K562 (cell line): ENCODE measurements around the gene FNDC1. TPM values are rescaled to one million over a fixed set of nuclear protein-coding genes. Genes with fewer than 3 reads are reported as not detected.
A peak's percentile ranks its signal among the peaks of the same experiment; 100 is the strongest.

Experiments used
- ATAC-seq: fragments of 200-7000 bp; cut with Tn5 transposase; 3 replicates; pipeline ENCODE4 v1.9.1; 2020; ENCODE audit warnings: moderate library complexity
- BruUV-seq: library from RNA; stranded (reverse); fragments of 400-500 nt; replicated peaks from 2 replicates; lab custom pipeline; 2021; lab: Mats Ljungman, UMichigan
- CTCF ChIA-PET: fragments of 300-600 bp; formaldehyde crosslinking; extraction: SDS; loops from one replicate; lab custom pipeline; 2021; ENCODE audit warnings: low intra/inter-chr PET ratio; lab: Yijun Ruan, JAX
- POLR2A ChIA-PET: fragments of 300-600, 350-650 bp; sonication (Branson Sonifier 250); formaldehyde crosslinking; extraction: SDS; loops from one replicate; lab custom pipeline; 2021; ENCODE audit warnings: antibody characterized with exemption, inconsistent platforms; lab: Yijun Ruan, JAX
- DNase-seq, 4 experiments: peaks; one replicate each; pipeline versions ENCODE4 v3.0.0 to v3.0.0-alpha.2; 2011 to 2018; ENCODE audit warnings: low spot score in 3 of 4, mixed read lengths in 3 of 4; ENCODE audit errors: extremely low read depth in 1 of 4
- FAIRE-seq: peaks from 2 replicates; lab custom pipeline; 2011; peaks lifted over from hg19 to GRCh38; lab: Jason Lieb, UNC
- H2AFZ ChIP-seq: 2 replicates; pipeline ENCODE4 v1.6.0; 2011; ENCODE audit warnings: low read depth, low read length, control low read depth, inconsistent platforms
- H3K27ac ChIP-seq: fragments of 200-600 bp; 3 replicates; pipeline ENCODE4 v1.8.0; 2011; ENCODE audit warnings: low read depth, mild to moderate bottlenecking, control low read depth, inconsistent platforms, low read length, moderate library complexity, mixed read lengths; ENCODE audit errors: extremely low read depth
- H3K27me3 ChIP-seq, 2 experiments: fragments of 300-600 bp in 1 of 2; 2 replicates in 1 of 2; 3 replicates in 1 of 2; pipeline versions ENCODE4 v1.6.0 to v1.8.0; 2011; ENCODE audit warnings: inconsistent platforms in 2 of 2, low read length in 2 of 2, mild to moderate bottlenecking in 1 of 2, mixed read lengths in 1 of 2, moderate library complexity in 1 of 2; ENCODE audit not compliant: control insufficient read depth in 2 of 2, insufficient read depth in 2 of 2
- H3K36me3 ChIP-seq: fragments of 300-600 bp; 3 replicates; pipeline ENCODE4 v1.8.0; 2011; ENCODE audit warnings: mild to moderate bottlenecking, low read length, inconsistent platforms; ENCODE audit not compliant: control insufficient read depth, insufficient read depth
- H3K4me1 ChIP-seq, 2 experiments: fragments of 200-600 bp in 1 of 2; replicated peaks in 1 of 2; 2 replicates in 1 of 2; 3 replicates in 1 of 2; pipeline versions ENCODE4 v1.5.1 to v1.8.0; 2011; ENCODE audit warnings: inconsistent platforms in 2 of 2, low read length in 2 of 2, mild to moderate bottlenecking in 1 of 2, mixed read lengths in 1 of 2, moderate library complexity in 1 of 2; ENCODE audit not compliant: control insufficient read depth in 2 of 2, insufficient read depth in 2 of 2
- H3K4me2 ChIP-seq: 2 replicates; pipeline ENCODE4 v1.6.1; 2011; ENCODE audit warnings: low read length, control low read depth, inconsistent platforms, mixed read lengths; ENCODE audit not compliant: insufficient read depth
- H3K4me3 ChIP-seq: fragments of 200-600 bp; sonication (generic), shearing (Covaris generic); 2 replicates; pipeline ENCODE4 v1.5.1; 2016; ENCODE audit warnings: control low read depth, inconsistent platforms
- H3K79me2 ChIP-seq: fragments of 200-600 bp; 3 replicates; pipeline ENCODE4 v1.8.0; 2011; ENCODE audit warnings: low read length, inconsistent platforms; ENCODE audit not compliant: control insufficient read depth, insufficient read depth
- H3K9ac ChIP-seq, 2 experiments: 2 replicates each; pipeline versions ENCODE4 v1.6.0 to v1.6.1; 2011; ENCODE audit warnings: low read depth in 2 of 2, low read length in 2 of 2, control low read depth in 1 of 2, inconsistent platforms in 1 of 2, mild to moderate bottlenecking in 1 of 2, mixed read lengths in 1 of 2; ENCODE audit not compliant: insufficient read depth in 1 of 2
- H3K9me1 ChIP-seq: one replicate; pipeline ENCODE4 v1.6.0; 2011; ENCODE audit warnings: inconsistent platforms, mild to moderate bottlenecking, low read length, moderate library complexity; ENCODE audit not compliant: control insufficient read depth, insufficient read depth
- H3K9me3 ChIP-seq: replicated peaks from 2 replicates; pipeline ENCODE4 v1.5.1; 2011; ENCODE audit warnings: low read depth, low read length, inconsistent platforms; ENCODE audit not compliant: control insufficient read depth, insufficient read depth
- H4K20me1 ChIP-seq: replicated peaks from 2 replicates; pipeline ENCODE4 v1.6.1; 2011; ENCODE audit warnings: low read length, inconsistent platforms, mixed read lengths; ENCODE audit not compliant: control insufficient read depth, insufficient read depth
- BCOR ChIP-seq: fragments of 450-650 bp; IDR thresholded peaks from 2 replicates; pipeline ENCODE4 v1.6.1; 2016
- HOXB6 ChIP-seq: fragments of 250-450 bp; sonication (Bioruptor Pico); IDR thresholded peaks from 2 replicates; pipeline ENCODE4 v1.5.1; 2022; ENCODE audit warnings: mild to moderate bottlenecking, borderline replicate concordance
- MEF2D ChIP-seq: conservative IDR thresholded peaks from 2 replicates; pipeline ENCODE4 v1.6.1; 2016; ENCODE audit warnings: low read depth, missing genetic modification characterization, missing compliant biosample characterization
- ZNF785 ChIP-seq: fragments of 250-450 bp; sonication (Bioruptor Pico); IDR thresholded peaks from 2 replicates; pipeline ENCODE4 v1.4.0; 2020; ENCODE audit warnings: mild to moderate bottlenecking
- WGBS: fragments of 100-300 bp; shearing (Covaris generic); methylation state at CpG from one replicate; pipeline ENCODE4 v1.1.6; 2016; ENCODE audit warnings: low coverage, mixed read lengths; ENCODE audit not compliant: insufficient coverage; ENCODE audit errors: missing lambda C conversion rate; 5-methylcytosine and 5-hydroxymethylcytosine counted together
- in situ Hi-C: fragments of 300-500 bp; cut with MboI; formaldehyde crosslinking; loops from 4 replicates; pipeline ENCODE4 v1.15.0; 2018; ENCODE audit warnings: inconsistent platforms, mixed read lengths
- intact Hi-C: fragments of 100-400 bp; cut with micrococcal nuclease; formaldehyde crosslinking; loops from 2 replicates; pipeline ENCODE4 v1.14.2; 2022
- polyA plus RNA-seq, 8 experiments: library from polyadenylated mRNA; depleted of rRNA in 4 of 8; stranded (reverse) in 5 of 8; unstranded in 3 of 8; fragments of >200 nt; fragmentation: Nextera tagmentation in 2 of 8; fragmentation: Illumina TruSeq in 1 of 8; extraction: Ambion mirVana in 2 of 8; extraction: Trizol in 1 of 8; gene quantifications; 2 replicates each; pipeline versions ENCODE4 v1.2.1 to v1.2.3, GENCODE V29; 2011 to 2014; ENCODE audit warnings: inconsistent platforms in 1 of 8, missing spikeins in 1 of 8
- total RNA-seq, 7 experiments: library from RNA; depleted of rRNA in 6 of 7; stranded (reverse); fragments of >200 nt in 6 of 7; fragmentation: Illumina TruSeq in 2 of 7; extraction: Trizol in 2 of 7; gene quantifications; 2 replicates each; pipeline versions ENCODE4 v1.2.1 to v1.2.3, GENCODE V29; 2011 to 2021; ENCODE audit warnings: low replicate concordance in 1 of 7
- TF ChIP-seq, protein P1 (sequence below), 2 experiments: fragments of 450-650 bp in 1 of 2; sonication (generic) in 1 of 2; formaldehyde crosslinking in 1 of 2; IDR thresholded peaks in 1 of 2; conservative IDR thresholded peaks in 1 of 2; 2 replicates each; pipeline versions ENCODE4 v1.6.1 to v1.8.1; 2016 to 2023; ENCODE audit warnings: mild to moderate bottlenecking in 2 of 2, moderate library complexity in 2 of 2, inconsistent platforms in 1 of 2, missing genetic modification reagents in 1 of 2
- TF ChIP-seq, protein P2 (sequence below), 2 experiments: fragments of 200-800 bp in 1 of 2; sonication (Bioruptor generic) in 1 of 2; sonication (generic) in 1 of 2; formaldehyde crosslinking in 1 of 2; IDR thresholded peaks in 1 of 2; conservative IDR thresholded peaks in 1 of 2; 2 replicates each; pipeline versions ENCODE4 v1.5.0 to v1.6.1; 2016 to 2020; ENCODE audit warnings: missing compliant biosample characterization in 1 of 2, missing genetic modification characterization in 1 of 2, missing genetic modification reagents in 1 of 2
- TF ChIP-seq, protein P3 (sequence below): sonication (generic); formaldehyde crosslinking; IDR thresholded peaks from 2 replicates; pipeline ENCODE4 v1.8.0; 2022; ENCODE audit warnings: mild to moderate bottlenecking, missing genetic modification reagents
- TF ChIP-seq, protein P4 (sequence below), 2 experiments: IDR thresholded peaks; 2 replicates each; pipeline ENCODE4 v1.6.1; 2011; ENCODE audit warnings: borderline replicate concordance in 1 of 2, control low read depth in 1 of 2, low read depth in 1 of 2, low read length in 1 of 2, mild to moderate bottlenecking in 1 of 2, mixed read lengths in 1 of 2, moderate library complexity in 1 of 2; ENCODE audit not compliant: insufficient read depth in 1 of 2, insufficient read length in 1 of 2, poor library complexity in 1 of 2, severe bottlenecking in 1 of 2; ENCODE audit errors: extremely low read depth in 1 of 2

The FNDC1 gene
- total and polyA plus RNA-seq, 9 of the 15 experiments (the other 6 are each of a cell fraction or from before 2014, with no cell fraction given) = not detected

DNA sequence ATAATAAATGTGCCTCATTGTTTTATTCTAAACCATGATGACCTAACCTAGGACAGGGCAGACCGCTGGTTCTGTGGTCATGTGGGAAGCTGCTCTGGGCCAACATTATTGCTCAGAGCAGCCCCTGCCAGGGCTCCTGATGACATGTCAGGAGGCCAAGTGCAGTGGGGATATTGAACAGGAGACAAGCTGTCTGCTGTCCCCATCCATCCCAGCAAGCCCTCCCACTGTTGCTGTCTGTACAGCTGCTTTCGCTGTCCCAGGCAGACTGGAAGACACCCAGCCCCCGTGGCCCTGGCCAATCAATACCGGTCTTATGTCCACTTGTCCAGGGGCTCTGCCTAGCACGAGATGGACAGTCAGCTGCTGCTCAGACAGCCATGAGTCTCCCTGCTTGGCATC, 43.2 kb upstream of the FNDC1 start:
- in situ Hi-C loops = no loop called here

DNA sequence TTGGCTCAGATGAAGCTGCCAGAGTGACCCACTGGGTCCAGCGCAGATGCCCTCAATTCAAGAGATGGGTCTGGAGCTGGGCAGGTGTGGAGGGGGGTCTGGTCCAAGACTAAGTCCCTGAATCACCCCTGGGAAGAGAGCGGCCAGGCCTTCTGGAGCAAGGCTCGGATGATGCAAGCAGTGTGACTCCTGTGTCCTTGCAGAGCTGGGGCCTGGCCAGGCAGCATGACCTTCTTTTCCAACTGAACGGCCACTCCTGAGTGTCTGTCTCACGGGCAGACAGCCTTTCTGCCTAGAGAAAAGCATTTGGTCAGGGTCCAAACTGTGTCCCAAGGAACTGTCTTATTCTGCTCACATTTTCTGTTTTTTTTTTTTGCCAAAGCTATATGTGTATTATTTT, 42.6 kb upstream of the FNDC1 start:
- POLR2A ChIA-PET = interaction anchor here (1.1 kb wide), 1 partner anchor 17 kb away, joined by 5 read pairs; no protein-coding TSS in a partner anchor
- WGBS = 0% methylated on average over 5 of the region's 5 CpGs
- no peak overlapping the region for H3K4me2 ChIP-seq
- CTCF ChIA-PET = interaction anchor here (0.7 kb wide), 1 partner anchor 118 kb away, joined by 3 read pairs; no protein-coding TSS in a partner anchor
- no peaks in the 10 kb centered on the region for H4K20me1 ChIP-seq
- in situ Hi-C loops (no loop called here), intact Hi-C loops (no loop called here)
- no peak overlapping the region for H2AFZ ChIP-seq
- BruUV-seq = no TSS peak
- H3K4me3 ChIP-seq = no peak overlapping the region
- H3K9me1 ChIP-seq = no peaks in the 10 kb centered on the region
- H3K27me3 ChIP-seq = peaks cover 52 to 59% of the 10 kb centered on the region in 2 experiments
- H3K79me2 ChIP-seq = no peaks in the 10 kb centered on the region
- FAIRE-seq (no peak), ATAC-seq (peak; percentile 55), DNase-seq (no peak)
- no peaks in the 10 kb centered on the region for H3K9me3 ChIP-seq
- no peak overlapping the region for H3K9ac ChIP-seq
- peaks cover 0 to 6% of the 10 kb centered on the region in 2 experiments; a peak in 1 of 5 replicates for H3K4me1 ChIP-seq
- no peaks in the 10 kb centered on the region for H3K36me3 ChIP-seq
- no peak overlapping the region for H3K27ac ChIP-seq
- TF ChIP-seq MEF2D (no peak), HOXB6 (CRISPR knock-in tag) (no peak), ZNF785 (CRISPR knock-in tag) (no peak)
- TF ChIP-seq, protein P1, sequence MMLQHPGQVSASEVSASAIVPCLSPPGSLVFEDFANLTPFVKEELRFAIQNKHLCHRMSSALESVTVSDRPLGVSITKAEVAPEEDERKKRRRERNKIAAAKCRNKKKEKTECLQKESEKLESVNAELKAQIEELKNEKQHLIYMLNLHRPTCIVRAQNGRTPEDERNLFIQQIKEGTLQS (IDR thresholded peaks at IDR 0.05) = peak; percentile 43; the same call in 1 of the 2 replicates
- TF ChIP-seq, protein P1 (CRISPR knock-in tag; conservative IDR thresholded peaks at IDR 0.05) = no peak
- TF ChIP-seq, protein P2, sequence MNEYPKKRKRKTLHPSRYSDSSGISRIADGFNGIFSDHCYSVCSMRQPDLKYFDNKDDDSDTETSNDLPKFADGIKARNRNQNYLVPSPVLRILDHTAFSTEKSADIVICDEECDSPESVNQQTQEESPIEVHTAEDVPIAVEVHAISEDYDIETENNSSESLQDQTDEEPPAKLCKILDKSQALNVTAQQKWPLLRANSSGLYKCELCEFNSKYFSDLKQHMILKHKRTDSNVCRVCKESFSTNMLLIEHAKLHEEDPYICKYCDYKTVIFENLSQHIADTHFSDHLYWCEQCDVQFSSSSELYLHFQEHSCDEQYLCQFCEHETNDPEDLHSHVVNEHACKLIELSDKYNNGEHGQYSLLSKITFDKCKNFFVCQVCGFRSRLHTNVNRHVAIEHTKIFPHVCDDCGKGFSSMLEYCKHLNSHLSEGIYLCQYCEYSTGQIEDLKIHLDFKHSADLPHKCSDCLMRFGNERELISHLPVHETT (CRISPR knock-in tag; conservative IDR thresholded peaks at IDR 0.05 in 1 of 2, IDR thresholded peaks at IDR 0.05 in 1 of 2) = no peak
- TF ChIP-seq, protein P3, sequence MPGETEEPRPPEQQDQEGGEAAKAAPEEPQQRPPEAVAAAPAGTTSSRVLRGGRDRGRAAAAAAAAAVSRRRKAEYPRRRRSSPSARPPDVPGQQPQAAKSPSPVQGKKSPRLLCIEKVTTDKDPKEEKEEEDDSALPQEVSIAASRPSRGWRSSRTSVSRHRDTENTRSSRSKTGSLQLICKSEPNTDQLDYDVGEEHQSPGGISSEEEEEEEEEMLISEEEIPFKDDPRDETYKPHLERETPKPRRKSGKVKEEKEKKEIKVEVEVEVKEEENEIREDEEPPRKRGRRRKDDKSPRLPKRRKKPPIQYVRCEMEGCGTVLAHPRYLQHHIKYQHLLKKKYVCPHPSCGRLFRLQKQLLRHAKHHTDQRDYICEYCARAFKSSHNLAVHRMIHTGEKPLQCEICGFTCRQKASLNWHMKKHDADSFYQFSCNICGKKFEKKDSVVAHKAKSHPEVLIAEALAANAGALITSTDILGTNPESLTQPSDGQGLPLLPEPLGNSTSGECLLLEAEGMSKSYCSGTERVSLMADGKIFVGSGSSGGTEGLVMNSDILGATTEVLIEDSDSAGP (CRISPR knock-in tag) = no peak
- TF ChIP-seq, protein P4, sequence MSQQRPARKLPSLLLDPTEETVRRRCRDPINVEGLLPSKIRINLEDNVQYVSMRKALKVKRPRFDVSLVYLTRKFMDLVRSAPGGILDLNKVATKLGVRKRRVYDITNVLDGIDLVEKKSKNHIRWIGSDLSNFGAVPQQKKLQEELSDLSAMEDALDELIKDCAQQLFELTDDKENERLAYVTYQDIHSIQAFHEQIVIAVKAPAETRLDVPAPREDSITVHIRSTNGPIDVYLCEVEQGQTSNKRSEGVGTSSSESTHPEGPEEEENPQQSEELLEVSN (IDR thresholded peaks at IDR 0.05; ENCODE audit: borderline replicate concordance in 1 of 2, extremely low read depth in 1 of 2, insufficient read depth in 1 of 2, insufficient read length in 1 of 2, low read depth in 1 of 2, low read length in 1 of 2, poor library complexity in 1 of 2, severe bottlenecking in 1 of 2) = no peak

More for the DNA sequence above, 43.2 kb upstream of the FNDC1 start:
- Histone ChIP-seq H3K4me3 (no peak overlapping the region), H3K79me2 (no peaks in the 10 kb centered on the region), H3K9me3 (no peaks in the 10 kb centered on the region), H3K4me2 (no peak overlapping the region), H4K20me1 (no peaks in the 10 kb centered on the region)
- BruUV-seq = no TSS peak
- intact Hi-C loops = no loop called here
- CTCF ChIA-PET = no interaction called here
- no peak for FAIRE-seq
- POLR2A ChIA-PET = interaction anchor here (0.6 to 1.1 kb wide), 2 partner anchors 16 to 641 kb away, joined by 3 to 5 read pairs; no protein-coding TSS in a partner anchor
- no peak for TF ChIP-seq BCOR
- TF ChIP-seq, all 486 proteins: peak for 0
- Histone ChIP-seq H3K27me3 (peaks cover 45 to 59% of the 10 kb centered on the region in 2 experiments), H3K36me3 (no peaks in the 10 kb centered on the region), H3K9ac (peak overlapping the region in 1 of 2 experiments; percentile 62; a peak in 1 of 4 replicates), H3K4me1 (peaks cover 0 to 6% of the 10 kb centered on the region in 2 experiments; a peak in 1 of 5 replicates), H3K9me1 (no peaks in the 10 kb centered on the region), H2AFZ (no peak overlapping the region), H3K27ac (no peak overlapping the region)
- DNase-seq (no peak), ATAC-seq (peak; percentile 23; the same call in 2 of the 3 replicates)
- 5% methylated on average over 5 of the region's 5 CpGs for WGBS
